ENCODE data around the gene CAPN14.
"Not testable (repeated sequence)": the region's sequence is repeated elsewhere in the genome, so short reads cannot be mapped to it uniquely, and the experiment has no call there.

CAPN14 gene

GRCh38 chr2:31192851-31193392 lies 24.4 kb downstream of the CAPN14 start:
- DNase-seq, result no peak

- no peak for DNase-seq
Measured at GRCh38 chr2:31192396-31192795, 24.9 kb downstream of the CAPN14 start.

- DNase-seq, result no peak
Measured at GRCh38 chr2:31191931-31192330, 25.4 kb downstream of the CAPN14 start.

- no peak for DNase-seq
Measured at GRCh38 chr2:31190188-31190587, 27.1 kb downstream of the CAPN14 start.

DNA sequence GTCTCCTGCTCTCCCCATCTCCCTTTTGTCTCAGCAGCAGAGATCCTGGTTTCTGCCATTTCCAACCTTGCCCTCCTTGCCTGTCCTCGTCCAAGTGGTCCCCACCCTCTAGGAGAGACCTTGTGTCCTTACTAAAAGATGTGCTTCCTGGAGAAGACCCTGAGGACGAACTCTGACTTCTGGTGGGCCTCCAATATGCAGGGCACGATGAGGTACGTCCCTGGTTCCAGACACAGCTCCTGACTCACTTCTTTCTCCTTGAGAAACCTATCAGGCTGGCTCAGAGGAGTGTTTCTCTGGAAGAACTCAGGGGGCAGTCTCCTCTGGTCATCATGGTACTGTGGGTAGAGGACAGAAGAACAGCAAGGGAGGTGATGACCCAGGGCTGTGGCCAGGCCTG lies 28.2 kb downstream of the CAPN14 start:
- no peak for DNase-seq

- no peak for DNase-seq
Measured at GRCh38 chr2:31188131-31188530, 29.2 kb downstream of the CAPN14 start.

GRCh38 chr2:31187166-31187565 lies 30.1 kb downstream of the CAPN14 start:
- DNase-seq, result no peak

GRCh38 chr2:31183973-31184372 lies 33.3 kb downstream of the CAPN14 start:
- DNase-seq, result not testable (repeated sequence)

DNA sequence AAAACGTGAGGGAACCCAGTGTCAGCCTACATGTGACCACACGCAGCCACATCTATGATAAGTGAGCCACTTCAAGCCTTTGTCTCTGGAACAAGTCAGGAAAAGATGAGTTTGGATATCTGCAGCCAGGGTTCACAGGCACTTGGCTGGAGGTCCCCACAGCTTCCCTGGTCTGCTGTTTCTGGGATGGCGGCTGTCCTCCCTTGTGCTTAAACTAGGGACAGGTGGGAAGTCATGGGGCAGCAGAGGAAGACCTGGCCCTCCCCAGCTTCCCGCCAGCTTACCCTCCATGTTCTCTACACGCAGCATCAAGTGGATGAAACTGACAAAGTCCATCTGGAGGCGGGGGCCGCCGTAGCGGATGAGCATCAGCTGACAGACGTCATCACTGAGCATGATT lies 40.6 kb downstream of the CAPN14 start:
- DNase-seq, result no peak

DNA sequence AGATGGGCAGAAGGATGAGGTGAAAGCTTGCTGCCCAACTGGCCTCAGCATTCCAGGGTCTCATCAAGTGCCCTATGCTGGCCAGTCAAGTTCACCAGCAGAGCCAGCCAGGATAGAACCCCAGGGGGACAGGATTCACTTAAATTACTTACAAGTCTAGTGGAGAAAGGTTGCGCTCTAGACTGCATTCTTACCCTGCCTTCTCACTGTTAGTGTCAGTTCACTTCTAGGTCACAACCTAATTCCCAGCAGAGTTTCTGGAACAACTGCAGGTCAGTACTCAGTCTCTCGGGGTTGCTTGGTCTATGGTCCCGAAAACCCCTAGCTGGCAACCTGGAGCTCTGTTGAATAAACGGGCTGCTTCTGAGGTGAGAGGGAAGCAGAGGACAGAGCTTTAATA lies 46.2 kb downstream of the CAPN14 start:
- DNase-seq, result no peak

GRCh38 chr2:31170071-31170698 lies 47.1 kb downstream of the CAPN14 start:
- DNase-seq, result peak; percentile 45 to 49

- DNase-seq, result no peak
Measured at GRCh38 chr2:31168291-31168690, 49.0 kb downstream of the CAPN14 start.

DNA sequence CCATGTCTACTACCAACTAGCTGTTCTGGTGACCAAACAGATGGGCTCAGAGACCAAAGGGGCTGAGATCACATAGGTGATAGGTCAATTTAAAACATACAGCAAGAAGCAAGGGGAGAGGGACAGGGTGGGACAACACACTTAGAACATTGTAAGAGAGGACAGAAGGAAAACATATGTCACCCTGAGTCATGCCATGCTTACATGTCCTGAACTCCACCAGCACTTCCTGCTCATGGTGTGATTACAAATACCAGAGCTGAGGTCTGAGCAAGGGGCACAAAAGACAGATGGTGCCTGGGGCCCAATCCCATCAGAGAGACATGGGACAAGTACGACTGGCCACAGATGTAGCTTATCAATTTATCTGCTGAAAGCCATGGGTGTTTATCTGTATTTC lies 50.4 kb downstream of the CAPN14 start:
- DNase-seq, result no peak

DNA sequence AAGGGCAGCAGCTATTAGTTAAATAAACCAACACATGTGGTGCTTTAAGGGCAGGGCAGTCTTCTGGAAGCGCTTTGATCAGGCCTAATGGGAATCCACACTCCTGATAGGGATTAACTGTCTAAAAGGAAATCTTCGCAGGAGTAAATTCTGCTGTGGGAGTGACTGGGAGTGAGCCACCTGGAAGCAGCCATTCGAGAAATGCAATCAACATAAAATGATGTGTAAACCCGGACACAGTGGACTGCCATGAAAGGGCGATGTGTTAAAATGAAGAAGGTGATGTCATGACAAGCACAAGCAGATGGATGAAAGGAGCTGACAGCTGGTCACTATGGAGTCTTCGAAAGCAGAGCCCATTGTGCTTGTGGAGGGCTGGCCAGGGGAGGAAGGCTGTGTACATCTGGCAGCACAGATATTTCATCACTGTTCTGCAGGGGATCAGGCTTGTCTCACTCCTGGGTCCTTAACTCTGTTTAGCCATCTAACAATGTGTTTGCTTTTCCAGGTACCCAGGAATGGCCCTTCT lies 54.2 kb downstream of the CAPN14 start:
- DNase-seq, result no peak

DNA sequence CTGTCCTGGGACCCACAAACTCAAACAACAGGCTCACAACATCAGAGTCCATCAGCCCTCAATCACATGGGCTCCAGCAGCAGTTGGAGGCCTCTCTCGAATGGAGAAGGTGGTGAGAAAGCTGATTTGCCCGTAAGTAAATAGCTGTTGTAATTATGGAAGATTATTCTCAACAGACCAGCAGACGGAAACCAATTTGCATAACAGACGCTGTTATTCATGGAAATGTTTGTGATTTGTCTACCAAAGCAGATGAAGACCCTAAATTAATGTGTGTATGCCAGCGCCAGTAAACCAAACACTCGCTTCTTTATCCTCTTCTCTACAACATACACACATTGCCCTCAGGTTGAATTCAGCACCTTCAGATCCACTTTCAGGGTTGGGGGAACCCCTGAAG lies 55.7 kb downstream of the CAPN14 start:
- DNase-seq, result no peak

DNA sequence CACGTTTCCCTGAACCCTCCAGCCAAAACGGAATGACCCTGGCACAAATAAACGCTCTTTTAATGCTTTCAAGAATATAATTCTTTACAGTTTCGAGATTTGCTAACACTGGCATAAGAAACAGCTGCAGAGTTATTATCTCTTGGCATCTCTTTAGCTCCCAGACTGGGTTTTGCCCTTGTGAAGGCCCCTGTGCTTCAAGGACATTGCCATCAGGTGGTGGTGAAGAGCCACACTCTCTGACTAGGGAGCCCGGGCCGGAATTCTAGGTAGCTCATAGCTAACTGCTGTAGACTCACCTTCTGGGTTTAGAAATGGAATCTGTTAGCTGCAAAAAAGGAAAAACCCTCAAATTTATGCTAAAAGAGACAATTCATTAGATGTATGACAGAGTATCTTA lies 65.8 kb downstream of the CAPN14 start:
- DNase-seq, result no peak

DNA sequence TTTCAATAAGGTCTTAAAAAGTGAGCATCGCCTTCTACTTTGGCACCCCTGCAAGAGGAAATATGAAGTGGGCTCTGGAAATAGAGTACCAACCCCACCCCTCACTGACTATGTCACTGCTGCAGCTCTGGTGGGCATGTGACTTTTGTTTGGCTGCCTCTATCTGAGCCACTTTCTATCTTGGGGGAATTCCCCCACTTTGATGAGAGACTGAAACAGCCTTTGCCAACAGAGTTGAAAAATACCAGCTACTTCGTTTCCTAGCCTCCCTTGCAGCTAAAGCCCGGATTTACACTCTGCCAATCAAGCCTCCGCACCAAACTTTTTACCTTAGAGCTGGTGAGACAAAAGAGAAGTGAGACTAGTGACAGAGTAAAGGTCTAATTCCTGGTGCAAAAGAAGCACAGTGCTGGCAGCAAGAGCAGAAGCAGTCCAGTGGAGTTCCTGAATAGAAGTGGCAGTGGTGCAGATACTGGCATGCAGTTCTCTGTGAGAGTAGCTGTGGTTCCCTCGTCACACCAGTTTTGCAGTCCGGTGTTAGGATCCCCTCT lies 67.1 kb downstream of the CAPN14 start:
- DNase-seq, result no peak

DNA sequence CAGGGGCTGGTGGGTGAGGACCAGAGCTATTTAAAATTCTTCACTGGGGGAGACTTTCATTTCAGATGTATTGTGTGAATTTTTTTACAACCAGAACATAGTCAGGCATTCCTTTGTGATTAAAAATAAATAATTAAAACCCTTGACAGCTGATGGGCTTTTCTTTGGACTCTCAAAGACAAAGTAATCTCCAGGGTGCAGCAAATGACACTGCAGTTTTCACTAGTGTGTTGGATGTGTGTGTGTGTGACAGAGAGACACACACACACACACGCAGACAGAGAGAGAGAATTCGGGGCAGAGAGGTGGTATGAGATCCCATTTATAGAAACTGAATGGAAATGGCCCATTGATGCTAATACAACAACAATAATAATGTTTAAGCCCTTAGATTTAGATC lies 68.8 kb downstream of the CAPN14 start:
- no peak for DNase-seq

DNA sequence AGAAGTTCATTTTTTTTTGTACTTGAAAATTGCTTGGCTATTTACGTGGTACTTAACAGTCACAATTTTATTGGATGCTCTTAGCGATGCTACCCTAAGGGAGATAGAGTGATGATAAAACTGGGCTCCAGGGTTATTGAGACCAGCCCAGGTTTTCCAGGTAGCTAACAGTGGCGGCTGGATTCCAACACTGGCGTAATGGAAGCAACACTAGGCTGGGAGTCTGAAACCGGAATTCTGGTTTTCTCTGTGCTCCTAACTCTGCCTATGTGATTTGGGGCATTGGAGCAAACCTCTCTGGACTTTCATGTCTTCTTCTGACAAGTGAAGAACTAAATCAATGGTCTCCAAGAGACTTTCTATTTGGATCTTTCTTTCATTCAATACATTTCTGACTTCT lies 69.7 kb downstream of the CAPN14 start:
- no peak for DNase-seq

- DNase-seq, result no peak
Measured at GRCh38 chr2:31142110-31142509, 75.2 kb downstream of the CAPN14 start.

GRCh38 chr2:31141443-31142085 lies 75.8 kb downstream of the CAPN14 start:
- no peak for DNase-seq

DNA sequence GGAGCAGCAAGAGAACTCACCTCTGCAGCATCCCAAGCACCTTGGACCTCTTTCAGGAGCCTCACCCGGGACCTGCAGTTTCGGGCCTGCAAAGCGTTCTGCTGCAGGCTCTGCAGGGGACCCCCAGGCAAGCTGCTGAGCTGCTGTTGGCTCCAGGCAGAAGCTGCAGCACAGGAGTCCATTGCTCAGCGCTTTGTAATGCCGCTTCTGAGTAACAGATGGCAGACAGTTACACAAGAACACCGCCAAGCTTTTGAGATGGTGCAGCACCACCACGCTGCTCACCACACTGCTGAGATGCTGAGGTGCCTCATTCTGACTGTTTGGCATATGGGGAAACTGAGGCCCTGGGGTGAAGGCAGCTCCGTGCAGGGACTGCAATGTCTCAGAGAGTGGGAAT lies 77.2 kb downstream of the CAPN14 start:
- no peak for DNase-seq

GRCh38 chr2:31139671-31140070 lies 77.6 kb downstream of the CAPN14 start:
- no peak for DNase-seq

Measured in AML-193 (cell line).